Endothelial cell (in vitro differentiated cells): ENCODE data around the gene MTHFSD. TPM values are rescaled to one million over a fixed set of nuclear protein-coding genes. Genes with fewer than 3 reads are reported as not detected.

Source experiments
- DNase-seq: peaks from one replicate; pipeline ENCODE4 v3.0.0; 2021; ENCODE audit warnings: low spot score
- H3K27ac Mint-ChIP-seq: one replicate; pipeline ENCODE4 v1.8.0; 2021; ENCODE audit warnings: mixed read lengths, inconsistent platforms; ENCODE audit not compliant: unreplicated experiment
- H3K27me3 Mint-ChIP-seq: one replicate; pipeline ENCODE4 v1.8.0; 2021; ENCODE audit warnings: mild to moderate bottlenecking, moderate library complexity, mixed read lengths, inconsistent platforms; ENCODE audit not compliant: unreplicated experiment
- H3K36me3 Mint-ChIP-seq: one replicate; pipeline ENCODE4 v1.8.0; 2021; ENCODE audit warnings: mild to moderate bottlenecking, low read depth, mixed read lengths, inconsistent platforms; ENCODE audit not compliant: unreplicated experiment
- H3K4me1 Mint-ChIP-seq: one replicate; pipeline ENCODE4 v1.8.0; 2021; ENCODE audit warnings: mild to moderate bottlenecking, mixed read lengths, inconsistent platforms; ENCODE audit not compliant: unreplicated experiment
- H3K4me3 Mint-ChIP-seq: one replicate; pipeline ENCODE4 v1.8.0; 2021; ENCODE audit warnings: mild to moderate bottlenecking, mixed read lengths, inconsistent platforms; ENCODE audit not compliant: unreplicated experiment
- H3K9me3 Mint-ChIP-seq: one replicate; pipeline ENCODE4 v1.8.0; 2021; ENCODE audit warnings: mixed read lengths, inconsistent platforms; ENCODE audit not compliant: unreplicated experiment
- total RNA-seq: library from RNA; stranded (reverse); fragmentation: NEBNext Ultra II Directional; extraction: Animal tissue kit (Norgen Biotek cat#: 25700); gene quantifications from one replicate; pipeline ENCODE4 v1.2.1, GENCODE V29; 2021; ENCODE audit not compliant: unreplicated experiment
- TF ChIP-seq, protein P1 (sequence below): fragments of 200-600 bp; sonication (generic); IDR thresholded peaks from one replicate; pipeline ENCODE4 v1.5.0; 2021; ENCODE audit warnings: antibody characterized with exemption; ENCODE audit not compliant: unreplicated experiment

The MTHFSD gene
- total RNA-seq, 1 donor from 2014 or later = 30.6 TPM

DNA sequence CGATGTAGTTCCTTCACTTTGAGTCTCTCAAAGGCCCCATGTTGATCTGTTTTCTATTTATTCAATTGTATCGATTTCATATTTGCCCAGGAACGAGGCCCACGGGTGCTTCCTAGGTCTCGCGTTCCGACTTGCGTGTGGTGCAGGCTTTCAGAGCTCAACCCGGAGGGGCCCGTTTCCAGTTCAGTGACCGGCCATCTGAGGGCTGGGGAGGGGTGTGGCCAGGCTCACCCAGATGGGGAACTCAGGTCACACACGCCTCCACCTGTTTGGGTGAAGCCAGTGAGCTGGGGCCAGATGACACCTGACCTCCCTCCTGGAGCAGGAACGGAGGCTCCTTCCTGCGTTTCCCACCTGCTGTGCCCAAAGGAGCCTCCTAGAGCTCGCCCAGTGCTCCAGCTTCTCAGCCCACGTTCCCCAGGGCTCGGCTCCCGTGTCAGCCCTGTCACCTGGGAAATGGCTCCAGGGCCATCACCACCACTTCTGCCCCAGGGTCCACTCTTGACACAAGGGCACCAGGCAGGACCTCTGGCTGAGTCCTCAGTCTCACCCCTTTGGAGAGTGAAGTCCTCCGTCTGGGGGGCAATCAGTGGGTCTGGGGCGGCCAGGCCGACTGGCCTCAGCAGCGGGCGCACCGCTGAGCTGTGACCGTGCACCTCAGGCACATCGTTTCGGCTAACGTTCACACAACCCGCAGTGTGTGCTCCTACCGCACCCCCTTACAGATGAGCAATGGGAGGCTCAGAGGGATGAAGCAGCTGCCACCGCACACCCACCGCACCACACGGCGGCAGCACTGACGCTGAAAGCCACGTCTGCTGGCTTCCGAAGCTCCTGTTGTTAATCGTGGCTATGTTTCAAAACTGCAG, 26.7 kb downstream of the MTHFSD start:
- no peak for DNase-seq
- Mint-ChIP-seq H3K27ac (no peak overlapping the region), H3K4me3 (no peak overlapping the region), H3K4me1 (no peaks in the 10 kb centered on the region), H3K27me3 (peaks cover 2% of the 10 kb centered on the region), H3K9me3 (no peaks in the 10 kb centered on the region), H3K36me3 (peaks cover 8% of the 10 kb centered on the region)
- TF ChIP-seq, protein P1, sequence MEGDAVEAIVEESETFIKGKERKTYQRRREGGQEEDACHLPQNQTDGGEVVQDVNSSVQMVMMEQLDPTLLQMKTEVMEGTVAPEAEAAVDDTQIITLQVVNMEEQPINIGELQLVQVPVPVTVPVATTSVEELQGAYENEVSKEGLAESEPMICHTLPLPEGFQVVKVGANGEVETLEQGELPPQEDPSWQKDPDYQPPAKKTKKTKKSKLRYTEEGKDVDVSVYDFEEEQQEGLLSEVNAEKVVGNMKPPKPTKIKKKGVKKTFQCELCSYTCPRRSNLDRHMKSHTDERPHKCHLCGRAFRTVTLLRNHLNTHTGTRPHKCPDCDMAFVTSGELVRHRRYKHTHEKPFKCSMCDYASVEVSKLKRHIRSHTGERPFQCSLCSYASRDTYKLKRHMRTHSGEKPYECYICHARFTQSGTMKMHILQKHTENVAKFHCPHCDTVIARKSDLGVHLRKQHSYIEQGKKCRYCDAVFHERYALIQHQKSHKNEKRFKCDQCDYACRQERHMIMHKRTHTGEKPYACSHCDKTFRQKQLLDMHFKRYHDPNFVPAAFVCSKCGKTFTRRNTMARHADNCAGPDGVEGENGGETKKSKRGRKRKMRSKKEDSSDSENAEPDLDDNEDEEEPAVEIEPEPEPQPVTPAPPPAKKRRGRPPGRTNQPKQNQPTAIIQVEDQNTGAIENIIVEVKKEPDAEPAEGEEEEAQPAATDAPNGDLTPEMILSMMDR = no peak

DNA sequence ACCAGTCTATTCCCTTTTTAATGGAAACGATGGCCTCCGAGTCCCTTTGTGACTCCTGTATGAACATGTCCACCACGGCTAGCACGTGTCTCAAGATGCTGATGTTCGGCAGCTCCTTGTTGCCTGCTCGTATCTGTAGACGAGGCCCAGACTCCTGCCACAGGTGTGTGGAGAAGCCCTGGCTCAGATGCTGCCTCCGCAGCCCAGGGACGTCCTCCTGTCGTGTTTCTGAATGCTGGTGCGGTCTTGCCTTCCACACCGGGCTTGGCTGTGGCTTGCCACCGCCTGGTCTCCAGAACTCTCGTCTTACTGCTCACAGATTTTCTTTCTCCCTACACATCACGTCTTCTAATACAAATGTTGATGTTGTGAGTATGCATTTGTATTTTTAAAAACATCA, 27.7 kb downstream of the MTHFSD start:
- H3K4me1 Mint-ChIP-seq = no peaks in the 10 kb centered on the region
- DNase-seq = no peak
- H3K36me3 Mint-ChIP-seq = peaks cover 3% of the 10 kb centered on the region
- H3K27ac Mint-ChIP-seq = no peak overlapping the region
- peaks cover 2% of the 10 kb centered on the region for H3K27me3 Mint-ChIP-seq
- TF ChIP-seq, protein P1 = no peak
- H3K4me3 Mint-ChIP-seq = no peak overlapping the region
- H3K9me3 Mint-ChIP-seq = no peaks in the 10 kb centered on the region

DNA sequence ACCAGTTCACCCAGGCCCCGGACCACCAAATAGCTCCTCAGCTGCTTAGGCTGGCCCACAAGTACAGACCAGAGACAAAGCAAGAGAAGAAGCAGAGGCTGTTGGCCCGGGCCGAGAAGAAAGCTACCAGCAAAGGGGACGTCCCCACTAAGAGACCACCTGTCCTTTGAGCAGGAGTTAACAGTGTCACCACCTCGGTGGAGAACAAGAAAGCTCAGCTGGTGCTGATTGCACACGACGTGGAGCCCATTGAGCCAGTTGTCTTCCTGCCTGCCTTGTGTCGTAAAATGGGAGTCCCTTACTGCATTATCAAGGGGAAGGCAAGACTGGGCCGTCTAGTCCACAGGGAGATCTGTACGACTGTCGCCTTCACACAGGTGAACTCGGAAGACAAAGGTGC, 29.3 kb downstream of the MTHFSD start:
- H3K27me3 Mint-ChIP-seq = peaks cover 10% of the 10 kb centered on the region
- H3K9me3 Mint-ChIP-seq = no peaks in the 10 kb centered on the region
- TF ChIP-seq, protein P1 = no peak
- no peak overlapping the region for H3K27ac Mint-ChIP-seq
- no peaks in the 10 kb centered on the region for H3K4me1 Mint-ChIP-seq
- H3K4me3 Mint-ChIP-seq = no peak overlapping the region
- DNase-seq = no peak
- H3K36me3 Mint-ChIP-seq = peaks cover 3% of the 10 kb centered on the region

GRCh38 chr16:86524029-86524428, 31.0 kb downstream of the MTHFSD start:
- TF ChIP-seq, protein P1 = no peak
- no peaks in the 10 kb centered on the region for H3K4me1 Mint-ChIP-seq
- no peaks in the 10 kb centered on the region for H3K9me3 Mint-ChIP-seq
- H3K4me3 Mint-ChIP-seq = no peak overlapping the region
- DNase-seq = no peak
- H3K36me3 Mint-ChIP-seq = no peaks in the 10 kb centered on the region
- H3K27me3 Mint-ChIP-seq = peaks cover 10% of the 10 kb centered on the region
- no peak overlapping the region for H3K27ac Mint-ChIP-seq

- Mint-ChIP-seq H3K27me3 (peaks cover 10% of the 10 kb centered on the region), H3K4me1 (no peaks in the 10 kb centered on the region), H3K27ac (no peak overlapping the region), H3K4me3 (no peak overlapping the region), H3K9me3 (no peaks in the 10 kb centered on the region), H3K36me3 (no peaks in the 10 kb centered on the region)
- no peak for DNase-seq
- TF ChIP-seq, protein P1 = no peak
These were observed 31.8 kb downstream of the MTHFSD start for GRCh38 chr16:86523166-86523740.
